ENCODE results near the gene NPTX2. TPM values are rescaled to one million over a fixed set of nuclear protein-coding genes. Genes with fewer than 3 reads are reported as not detected.

Gene NPTX2
- total RNA-seq, 1 donor from 2014 or later, result 5.1 TPM

GRCh38 chr7:98630149-98630548 lies 13.1 kb downstream of the NPTX2 start:
- Mint-ChIP-seq H3K4me1 (ENCODE audit: unreplicated experiment) (no peaks in the 10 kb centered on the region), H3K27ac (ENCODE audit: unreplicated experiment) (no peak overlapping the region), H3K4me3 (ENCODE audit: unreplicated experiment) (no peak overlapping the region), H3K27me3 (ENCODE audit: unreplicated experiment) (no peaks in the 10 kb centered on the region), H3K36me3 (ENCODE audit: unreplicated experiment) (no peaks in the 10 kb centered on the region), H3K9me3 (ENCODE audit: unreplicated experiment) (peaks cover 9% of the 10 kb centered on the region)
- peak; percentile 30 for DNase-seq (ENCODE audit: extremely low spot score, unreplicated experiment)
- TF ChIP-seq, protein P1, sequence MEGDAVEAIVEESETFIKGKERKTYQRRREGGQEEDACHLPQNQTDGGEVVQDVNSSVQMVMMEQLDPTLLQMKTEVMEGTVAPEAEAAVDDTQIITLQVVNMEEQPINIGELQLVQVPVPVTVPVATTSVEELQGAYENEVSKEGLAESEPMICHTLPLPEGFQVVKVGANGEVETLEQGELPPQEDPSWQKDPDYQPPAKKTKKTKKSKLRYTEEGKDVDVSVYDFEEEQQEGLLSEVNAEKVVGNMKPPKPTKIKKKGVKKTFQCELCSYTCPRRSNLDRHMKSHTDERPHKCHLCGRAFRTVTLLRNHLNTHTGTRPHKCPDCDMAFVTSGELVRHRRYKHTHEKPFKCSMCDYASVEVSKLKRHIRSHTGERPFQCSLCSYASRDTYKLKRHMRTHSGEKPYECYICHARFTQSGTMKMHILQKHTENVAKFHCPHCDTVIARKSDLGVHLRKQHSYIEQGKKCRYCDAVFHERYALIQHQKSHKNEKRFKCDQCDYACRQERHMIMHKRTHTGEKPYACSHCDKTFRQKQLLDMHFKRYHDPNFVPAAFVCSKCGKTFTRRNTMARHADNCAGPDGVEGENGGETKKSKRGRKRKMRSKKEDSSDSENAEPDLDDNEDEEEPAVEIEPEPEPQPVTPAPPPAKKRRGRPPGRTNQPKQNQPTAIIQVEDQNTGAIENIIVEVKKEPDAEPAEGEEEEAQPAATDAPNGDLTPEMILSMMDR (IDR thresholded peaks at IDR 0.05), result no peak

DNA sequence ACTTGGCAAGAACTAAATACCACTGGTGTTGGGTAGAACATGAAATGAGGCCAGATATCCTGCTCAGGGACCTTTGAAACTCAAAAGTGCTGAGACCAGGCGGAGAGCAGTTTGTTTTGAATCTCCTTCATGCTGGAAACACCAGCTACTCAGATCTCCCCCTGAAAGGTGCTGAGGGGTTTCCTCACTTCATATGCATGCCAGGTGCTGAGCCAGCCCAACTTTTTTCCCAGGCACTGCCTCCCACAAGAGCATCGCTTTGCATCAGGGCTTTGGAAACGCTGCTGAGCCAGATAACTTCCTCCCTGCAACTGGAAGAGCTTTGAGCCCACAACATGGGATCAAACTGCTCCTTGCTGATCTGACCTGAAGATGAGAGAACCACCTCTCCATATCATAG lies 13.7 kb downstream of the NPTX2 start:
- Mint-ChIP-seq H3K27me3 (ENCODE audit: unreplicated experiment) (no peaks in the 10 kb centered on the region), H3K4me3 (ENCODE audit: unreplicated experiment) (no peak overlapping the region), H3K27ac (ENCODE audit: unreplicated experiment) (no peak overlapping the region), H3K4me1 (ENCODE audit: unreplicated experiment) (no peaks in the 10 kb centered on the region), H3K9me3 (ENCODE audit: unreplicated experiment) (peaks cover 9% of the 10 kb centered on the region), H3K36me3 (ENCODE audit: unreplicated experiment) (no peaks in the 10 kb centered on the region)
- DNase-seq (ENCODE audit: extremely low spot score, unreplicated experiment), result peak; percentile 51
- TF ChIP-seq, protein P1 (IDR thresholded peaks at IDR 0.05), result no peak

DNA sequence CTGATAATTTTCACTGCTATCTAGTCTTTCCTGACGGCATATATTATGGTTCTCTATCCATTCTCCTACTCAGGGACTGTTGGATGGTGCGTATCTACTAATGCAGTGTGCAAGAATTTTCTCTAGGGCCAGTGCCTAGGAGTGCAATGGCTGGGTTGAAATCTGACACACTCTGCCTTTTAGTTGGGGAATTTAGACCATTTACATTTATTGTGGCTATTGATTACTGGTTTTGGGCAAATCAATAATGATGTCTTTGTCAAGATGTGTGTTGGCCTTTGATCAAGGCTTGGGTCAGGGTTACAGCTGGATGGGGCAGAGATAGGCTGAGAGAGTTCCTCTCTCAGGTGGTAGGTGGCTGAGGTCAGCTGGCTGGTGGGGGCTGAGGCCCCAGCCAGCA lies 21.8 kb downstream of the NPTX2 start:
- H3K4me1 Mint-ChIP-seq (ENCODE audit: unreplicated experiment), result no peaks in the 10 kb centered on the region
- no peaks in the 10 kb centered on the region for H3K27me3 Mint-ChIP-seq (ENCODE audit: unreplicated experiment)
- no peaks in the 10 kb centered on the region for H3K36me3 Mint-ChIP-seq (ENCODE audit: unreplicated experiment)
- no peak overlapping the region for H3K27ac Mint-ChIP-seq (ENCODE audit: unreplicated experiment)
- DNase-seq (ENCODE audit: extremely low spot score, unreplicated experiment), result no peak
- peaks cover 8% of the 10 kb centered on the region for H3K9me3 Mint-ChIP-seq (ENCODE audit: unreplicated experiment)
- H3K4me3 Mint-ChIP-seq (ENCODE audit: unreplicated experiment), result no peak overlapping the region
- TF ChIP-seq, protein P1 (IDR thresholded peaks at IDR 0.05), result no peak

- Mint-ChIP-seq H3K27me3 (ENCODE audit: unreplicated experiment) (no peaks in the 10 kb centered on the region), H3K9me3 (ENCODE audit: unreplicated experiment) (peaks cover 8% of the 10 kb centered on the region), H3K36me3 (ENCODE audit: unreplicated experiment) (no peaks in the 10 kb centered on the region), H3K4me3 (ENCODE audit: unreplicated experiment) (no peak overlapping the region), H3K4me1 (ENCODE audit: unreplicated experiment) (no peaks in the 10 kb centered on the region), H3K27ac (ENCODE audit: unreplicated experiment) (no peak overlapping the region)
- TF ChIP-seq, protein P1 (IDR thresholded peaks at IDR 0.05), result no peak
- no peak for DNase-seq (ENCODE audit: extremely low spot score, unreplicated experiment)
Observed at GRCh38 chr7:98640375-98640774, 23.3 kb downstream of the NPTX2 start.

DNA sequence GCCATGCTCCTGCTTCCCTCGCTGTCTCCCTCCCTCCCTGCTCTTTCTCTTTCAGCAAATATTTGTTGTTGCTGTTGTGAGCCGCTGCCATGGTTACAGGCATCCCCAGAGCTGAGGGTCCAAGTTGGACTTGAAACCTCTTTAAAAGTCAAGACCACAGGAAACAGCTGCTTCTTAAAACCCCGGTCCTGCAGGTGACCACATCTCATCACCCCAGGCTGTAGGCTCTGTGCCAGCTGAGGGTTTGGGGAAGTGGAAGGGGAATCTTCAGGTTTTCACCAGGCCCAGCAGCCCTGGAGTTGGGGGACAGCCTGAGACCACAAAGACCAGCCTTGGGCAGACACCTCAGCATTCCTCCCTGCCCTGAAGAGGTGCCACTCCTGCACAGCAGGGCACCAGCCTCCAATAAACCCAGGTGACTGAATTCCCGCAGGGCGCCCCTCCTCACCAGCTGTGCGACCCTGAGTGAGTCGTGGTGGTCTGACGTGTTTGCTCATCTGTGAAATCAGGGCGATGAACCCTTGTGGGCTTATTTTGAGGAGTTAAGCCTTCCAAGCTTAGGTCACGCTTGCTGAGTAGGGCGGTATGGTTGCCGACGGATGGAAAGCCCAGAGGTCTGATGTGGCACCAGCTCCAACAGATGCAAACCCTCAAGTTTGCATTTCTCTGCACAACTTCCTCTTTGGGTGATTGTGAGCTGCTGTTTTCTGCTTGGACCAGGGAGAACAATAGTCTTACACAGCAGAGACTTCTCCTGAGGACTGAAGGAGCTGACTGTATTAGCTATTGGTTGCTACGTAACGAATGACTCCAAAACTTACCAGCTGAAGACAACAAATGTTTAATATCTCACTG lies 24.8 kb downstream of the NPTX2 start:
- TF ChIP-seq, protein P1 (IDR thresholded peaks at IDR 0.05), result no peak
- no peak overlapping the region for H3K4me3 Mint-ChIP-seq (ENCODE audit: unreplicated experiment)
- H3K9me3 Mint-ChIP-seq (ENCODE audit: unreplicated experiment), result peaks cover 8% of the 10 kb centered on the region
- no peaks in the 10 kb centered on the region for H3K4me1 Mint-ChIP-seq (ENCODE audit: unreplicated experiment)
- H3K36me3 Mint-ChIP-seq (ENCODE audit: unreplicated experiment), result no peaks in the 10 kb centered on the region
- no peaks in the 10 kb centered on the region for H3K27me3 Mint-ChIP-seq (ENCODE audit: unreplicated experiment)
- DNase-seq (ENCODE audit: extremely low spot score, unreplicated experiment), result no peak
- H3K27ac Mint-ChIP-seq (ENCODE audit: unreplicated experiment), result no peak overlapping the region

All from osteocyte (in vitro differentiated cells).